Neural cell (in vitro differentiated cells): ENCODE results near the gene VGF. TPM values are rescaled to one million over a fixed set of nuclear protein-coding genes. Genes with fewer than 3 reads are reported as not detected.

Experiments used
- H2AFZ ChIP-seq: fragments of 200-600, 300-800 bp; sonication (generic), shearing (Covaris generic); 2 replicates; pipeline ENCODE4 v1.6.0; 2014; ENCODE audit warnings: low read depth, mild to moderate bottlenecking, antibody characterized with exemption, low read length, moderate library complexity
- H3F3A ChIP-seq: fragments of 200-600 bp; shearing (Covaris generic); 2 replicates; pipeline ENCODE4 v1.6.1; 2016; ENCODE audit warnings: mild to moderate bottlenecking, moderate library complexity, mixed read lengths, antibody characterized with exemption, low read length; ENCODE audit not compliant: insufficient read depth, poor library complexity, severe bottlenecking
- H3K27ac ChIP-seq: fragments of 200-600, 300-800 bp; sonication (generic), shearing (Covaris generic); 2 replicates; pipeline ENCODE4 v1.5.1; 2014; ENCODE audit warnings: mild to moderate bottlenecking, low read length, moderate library complexity
- H3K27me3 ChIP-seq: fragments of 300-800, 200-600 bp; sonication (generic), shearing (Covaris generic); 2 replicates; pipeline ENCODE4 v1.6.0; 2014; ENCODE audit warnings: mild to moderate bottlenecking, low read depth, low read length, moderate library complexity; ENCODE audit not compliant: insufficient read depth
- H3K36me3 ChIP-seq: fragments of 300-800, 200-600 bp; sonication (generic), shearing (Covaris generic); 2 replicates; pipeline ENCODE4 v1.5.1; 2014; ENCODE audit warnings: mild to moderate bottlenecking, antibody characterized with exemption, low read length, moderate library complexity; ENCODE audit not compliant: insufficient read depth
- H3K4me2 ChIP-seq: fragments of 300-800, 200-600 bp; sonication (generic), shearing (Covaris generic); 2 replicates; pipeline ENCODE4 v1.6.0; 2014; ENCODE audit warnings: mild to moderate bottlenecking, low read length
- H3K4me3 ChIP-seq: fragments of 300-800, 200-600 bp; sonication (generic), shearing (Covaris generic); 2 replicates; pipeline ENCODE4 v1.5.1; 2014; ENCODE audit warnings: mild to moderate bottlenecking, low read length, moderate library complexity
- H3K79me2 ChIP-seq: fragments of 200-600 bp; shearing (Covaris generic); replicated peaks from 2 replicates; pipeline ENCODE4 v1.6.0; 2014; ENCODE audit warnings: mild to moderate bottlenecking, low read length, moderate library complexity; ENCODE audit not compliant: insufficient read depth
- H3K9ac ChIP-seq: fragments of 300-800, 200-600 bp; sonication (generic), shearing (Covaris generic); 2 replicates; pipeline ENCODE4 v1.6.1; 2016; ENCODE audit warnings: mild to moderate bottlenecking, low read length, mixed read lengths
- H3K9me2 ChIP-seq: fragments of 200-600 bp; shearing (Covaris generic); 2 replicates; pipeline ENCODE4 v1.6.1; 2016; ENCODE audit warnings: mild to moderate bottlenecking, low read length, mixed read lengths; ENCODE audit not compliant: insufficient read depth
- H3K9me3 ChIP-seq: fragments of 200-600, 300-800 bp; sonication (generic), shearing (Covaris generic); 2 replicates; pipeline ENCODE4 v1.6.1; 2016; ENCODE audit warnings: mild to moderate bottlenecking, mixed run types, low read length, moderate library complexity, mixed read lengths
- H4K20me1 ChIP-seq: fragments of 200-600 bp; shearing (Covaris generic); 2 replicates; pipeline ENCODE4 v1.6.1; 2016; ENCODE audit warnings: mild to moderate bottlenecking, mixed run types; ENCODE audit not compliant: insufficient read depth
- CTCF ChIP-seq: fragments of 450-650 bp; IDR thresholded peaks from 2 replicates; pipeline ENCODE4 v1.5.1; 2014; ENCODE audit warnings: antibody characterized with exemption, mild to moderate bottlenecking, moderate library complexity; ENCODE audit not compliant: poor library complexity, severe bottlenecking
- EP300 ChIP-seq: fragments of 450-650 bp; conservative IDR thresholded peaks from 2 replicates; pipeline ENCODE4 v1.6.1; 2014; ENCODE audit warnings: antibody characterized with exemption, mild to moderate bottlenecking, moderate library complexity; ENCODE audit not compliant: poor library complexity, severe bottlenecking
- EZH2 ChIP-seq: fragments of 200-600, 300-800 bp; shearing (Covaris generic), sonication (generic); IDR thresholded peaks from 2 replicates; pipeline ENCODE4 v1.6.1; 2014; ENCODE audit warnings: antibody characterized with exemption, low read length, borderline replicate concordance, mild to moderate bottlenecking; ENCODE audit not compliant: insufficient read depth, poor library complexity, severe bottlenecking
- MXI1 ChIP-seq: fragments of 450-650 bp; conservative IDR thresholded peaks from 2 replicates; pipeline ENCODE4 v1.6.1; 2014; ENCODE audit warnings: antibody characterized with exemption, mild to moderate bottlenecking; ENCODE audit not compliant: poor library complexity, severe bottlenecking
- POLR2AphosphoS5 ChIP-seq: IDR thresholded peaks from 2 replicates; pipeline ENCODE4 v1.6.1; 2012
- RAD21 ChIP-seq: fragments of 450-650 bp; conservative IDR thresholded peaks from 2 replicates; pipeline ENCODE4 v1.6.1; 2014; ENCODE audit warnings: antibody characterized with exemption, mild to moderate bottlenecking, moderate library complexity
- REST ChIP-seq: IDR thresholded peaks from 2 replicates; pipeline ENCODE4 v1.6.1; 2012; ENCODE audit warnings: borderline replicate concordance
- SMC3 ChIP-seq: fragments of 450-650 bp; conservative IDR thresholded peaks from 2 replicates; pipeline ENCODE4 v1.6.1; 2014; ENCODE audit warnings: antibody characterized with exemption, mild to moderate bottlenecking, moderate library complexity; ENCODE audit not compliant: poor library complexity
- TAF1 ChIP-seq: IDR thresholded peaks from 2 replicates; pipeline ENCODE4 v1.6.1; 2012; ENCODE audit warnings: low read depth
- polyA plus RNA-seq: library from polyadenylated mRNA; depleted of rRNA; stranded (reverse); fragments of >200 nt; gene quantifications from 2 replicates; pipeline ENCODE4 v1.2.3, GENCODE V29; 2014

VGF gene
- polyA plus RNA-seq, 1 donor from 2014 or later = 39.3 TPM

- Histone ChIP-seq H3K79me2 (no peaks in the 10 kb centered on the region), H3K9me2 (no peaks in the 10 kb centered on the region)
These were observed 37.8 kb downstream of the VGF start for GRCh38 chr7:101127460-101128039.

More at GRCh38 chr7:101127460-101128039, 37.8 kb downstream of the VGF start:
- Histone ChIP-seq H3K4me2 (no peak overlapping the region), H3K4me3 (no peak overlapping the region), H3F3A (no peaks in the 10 kb centered on the region), H3K9me3 (no peaks in the 10 kb centered on the region), H3K9ac (no peak overlapping the region), H4K20me1 (no peaks in the 10 kb centered on the region), H2AFZ (no peak overlapping the region), H3K27ac (no peak overlapping the region), H3K27me3 (no peaks in the 10 kb centered on the region), H3K36me3 (no peaks in the 10 kb centered on the region)
- TF ChIP-seq REST (no peak), EZH2 (no peak), EP300 (no peak), POLR2AphosphoS5 (no peak), TAF1 (no peak), SMC3 (no peak), RAD21 (no peak), CTCF (no peak), MXI1 (no peak)
